Inferior parietal cortex (tissue), 1 donor: ENCODE results near the gene VHLL.

ENCODE experiments used
- DNase-seq: peaks from one replicate; pipeline ENCODE4 v3.0.0-alpha.2; 2016; ENCODE audit errors: extremely low spot score

The VHLL gene

GRCh38 chr1:156257711-156258110 is 41.4 kb downstream of the VHLL start:
- no peak for DNase-seq

GRCh38 chr1:156253634-156254033 is 45.5 kb downstream of the VHLL start:
- DNase-seq: no peak

- no peak for DNase-seq
Measured at GRCh38 chr1:156251527-156251926, 47.6 kb downstream of the VHLL start.

GRCh38 chr1:156249593-156249992 is 49.5 kb downstream of the VHLL start:
- DNase-seq: no peak
